G401 (cell line): ENCODE measurements around the gene NFYC. TPM values are rescaled to one million over a fixed set of nuclear protein-coding genes. Genes with fewer than 3 reads are reported as not detected.

ENCODE experiments used
- DNase-seq: peaks from one replicate; pipeline ENCODE4 v3.0.0-alpha.2; 2015; ENCODE audit warnings: low spot score
- in situ Hi-C: cut with HindIII; loops from 2 replicates; pipeline ENCODE4 v1.10.0; 2016; ENCODE audit warnings: low sequenced_read_pairs, mixed read lengths
- total RNA-seq: library from RNA; depleted of rRNA; stranded (reverse); fragments of >200 nt; shearing (Covaris generic); gene quantifications from 2 replicates; pipeline ENCODE4 v1.2.3, GENCODE V29; 2014

The NFYC gene
- total RNA-seq, 1 experiment from 2014 or later: 76.7 TPM

DNA sequence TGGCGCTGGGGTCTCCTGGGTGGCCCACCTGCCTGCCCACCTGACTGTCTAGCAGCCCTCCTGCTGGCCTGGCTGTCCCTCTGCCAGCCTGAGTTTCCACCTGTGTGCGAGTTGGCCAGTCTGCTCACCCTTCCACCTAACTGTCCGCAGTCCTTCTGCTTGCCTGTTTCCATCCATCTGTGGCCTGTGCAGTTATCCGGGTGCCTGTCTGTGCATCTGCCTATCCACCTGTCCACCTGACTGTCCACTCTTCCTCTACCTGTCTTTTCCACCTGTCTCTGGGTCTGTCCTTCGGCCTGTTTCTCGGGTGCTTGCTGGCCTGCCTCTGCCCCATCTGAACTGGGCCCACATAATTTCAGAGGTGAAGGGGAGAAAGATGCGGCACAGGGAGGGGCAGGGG, 93.9 kb downstream of the NFYC start:
- in situ Hi-C loops: loop anchor here (10.0 kb wide), 1 partner anchor 159 kb away; no protein-coding TSS in a partner anchor

DNA sequence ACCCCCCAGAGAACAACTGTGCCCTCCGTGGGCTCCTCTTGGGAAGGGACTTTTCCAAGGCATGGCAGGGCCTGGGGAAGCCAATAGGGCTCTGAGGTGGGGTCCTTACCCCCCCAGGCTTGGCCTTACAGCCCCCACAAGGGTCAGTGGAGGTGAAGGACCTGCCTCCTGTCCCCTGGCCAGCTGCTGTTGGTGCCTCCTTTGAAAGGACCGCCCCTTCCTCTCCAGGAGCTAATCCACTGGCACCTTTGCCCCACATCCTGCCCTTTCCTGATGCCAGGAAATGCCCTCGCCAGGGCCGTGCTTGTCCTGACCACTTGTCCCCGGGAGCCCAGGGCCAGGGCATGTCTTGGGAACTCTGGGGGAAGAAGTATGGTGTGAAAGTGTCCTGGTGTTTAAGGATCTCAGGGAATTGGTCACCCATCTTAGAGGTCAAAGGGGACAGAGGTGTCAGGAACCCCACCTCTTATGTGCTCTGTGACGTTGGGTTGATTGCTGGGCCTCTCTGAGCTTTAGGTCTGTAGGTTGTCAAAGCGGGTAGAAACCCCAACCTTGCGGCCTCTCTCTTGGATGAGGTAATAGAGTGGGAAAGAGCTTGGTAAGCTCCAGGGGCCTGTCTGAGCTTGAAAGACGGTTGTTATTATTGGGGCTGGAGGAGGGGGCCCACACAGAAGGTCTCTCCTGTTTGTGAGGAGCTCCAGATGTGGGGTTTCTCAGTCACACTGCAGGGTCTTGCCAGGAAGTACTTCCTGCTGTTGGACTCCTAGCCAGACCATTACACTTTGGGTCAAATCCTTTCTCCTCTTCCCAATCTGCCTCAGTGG, 94.9 kb downstream of the NFYC start:
- in situ Hi-C loops: loop anchor here (10.0 kb wide), 1 partner anchor 158 kb away; no protein-coding TSS in a partner anchor
- DNase-seq: no peak

More for the DNA sequence above, 93.9 kb downstream of the NFYC start:
- DNase-seq: peak; percentile 61

DNA sequence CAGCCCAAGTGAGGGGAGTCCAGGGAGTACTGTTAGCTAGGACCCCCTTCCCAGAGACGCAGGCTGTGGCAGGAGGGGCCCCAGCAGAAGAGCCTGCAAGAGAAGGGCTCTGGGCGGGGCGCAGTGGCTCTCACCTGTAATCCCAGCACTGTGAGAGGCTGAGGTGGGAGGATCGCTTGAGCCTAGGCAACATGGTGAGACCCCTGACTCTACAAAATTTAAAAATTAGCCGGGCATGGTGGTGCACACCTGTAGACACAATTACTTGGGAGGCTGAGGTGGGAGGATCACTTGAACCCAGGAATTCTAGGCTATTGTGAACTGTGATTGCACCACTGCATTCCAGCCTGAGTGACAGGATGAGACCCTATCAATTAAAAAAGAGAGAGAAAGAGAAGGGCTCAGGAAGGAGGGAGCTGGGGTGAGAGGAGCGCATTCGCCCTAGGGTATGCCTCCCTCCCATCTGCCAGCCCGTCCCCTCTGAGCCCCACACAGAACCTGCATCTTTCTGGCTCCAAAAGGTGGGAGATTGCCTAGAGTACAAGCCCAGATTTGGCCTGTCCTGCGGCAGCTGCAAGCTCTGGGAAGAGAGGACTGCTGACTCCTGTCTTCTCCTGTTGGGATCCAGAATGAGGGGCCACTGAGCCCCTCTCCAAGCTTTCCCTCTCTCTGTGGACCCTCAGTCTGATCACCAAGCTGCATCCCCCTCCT, 95.6 kb downstream of the NFYC start:
- in situ Hi-C loops: loop anchor here (10.0 kb wide), 1 partner anchor 158 kb away; no protein-coding TSS in a partner anchor
- no peak for DNase-seq

DNA sequence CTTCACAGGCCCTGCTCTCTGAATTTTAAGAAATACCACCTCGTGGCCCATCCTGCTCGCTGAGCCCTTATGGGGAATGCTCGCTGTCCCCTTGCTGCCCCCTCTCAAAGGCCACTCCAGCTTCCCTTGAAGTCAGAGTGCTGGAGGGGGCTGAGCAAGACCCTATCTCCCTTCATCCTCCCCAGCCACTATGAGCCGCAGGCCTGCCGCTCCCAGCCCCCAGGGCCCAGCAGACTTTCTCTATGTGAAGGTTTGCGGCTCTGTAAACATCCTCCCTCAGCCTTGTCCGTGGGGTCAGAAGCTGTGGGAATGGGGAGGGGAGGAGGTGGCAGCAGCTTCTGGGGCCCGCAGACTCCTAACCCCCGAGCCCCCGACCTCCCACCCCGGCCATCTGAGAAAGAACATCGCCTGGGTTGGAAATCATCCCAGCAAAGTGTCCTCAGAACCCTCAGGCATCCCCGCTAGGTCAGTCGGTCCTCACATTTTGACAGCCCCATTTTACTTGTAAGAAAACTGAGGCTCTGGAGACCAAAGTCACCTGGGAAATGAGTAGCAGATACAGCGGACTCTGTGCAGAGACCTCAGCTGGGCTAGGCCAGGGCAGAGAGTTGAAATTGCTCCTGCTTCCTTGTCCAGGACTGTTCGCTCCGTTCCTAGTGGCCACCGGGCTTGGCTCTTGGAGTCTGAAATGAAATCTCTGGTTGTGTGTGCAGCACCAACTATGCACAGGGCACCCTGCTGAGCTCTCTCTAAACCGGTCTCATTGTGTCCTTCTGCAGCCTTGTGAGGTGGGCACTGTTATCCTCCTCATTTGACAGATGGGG, 96.4 kb downstream of the NFYC start:
- in situ Hi-C loops: loop anchor here (10.0 kb wide), 1 partner anchor 157 kb away; no protein-coding TSS in a partner anchor
- no peak for DNase-seq

DNA sequence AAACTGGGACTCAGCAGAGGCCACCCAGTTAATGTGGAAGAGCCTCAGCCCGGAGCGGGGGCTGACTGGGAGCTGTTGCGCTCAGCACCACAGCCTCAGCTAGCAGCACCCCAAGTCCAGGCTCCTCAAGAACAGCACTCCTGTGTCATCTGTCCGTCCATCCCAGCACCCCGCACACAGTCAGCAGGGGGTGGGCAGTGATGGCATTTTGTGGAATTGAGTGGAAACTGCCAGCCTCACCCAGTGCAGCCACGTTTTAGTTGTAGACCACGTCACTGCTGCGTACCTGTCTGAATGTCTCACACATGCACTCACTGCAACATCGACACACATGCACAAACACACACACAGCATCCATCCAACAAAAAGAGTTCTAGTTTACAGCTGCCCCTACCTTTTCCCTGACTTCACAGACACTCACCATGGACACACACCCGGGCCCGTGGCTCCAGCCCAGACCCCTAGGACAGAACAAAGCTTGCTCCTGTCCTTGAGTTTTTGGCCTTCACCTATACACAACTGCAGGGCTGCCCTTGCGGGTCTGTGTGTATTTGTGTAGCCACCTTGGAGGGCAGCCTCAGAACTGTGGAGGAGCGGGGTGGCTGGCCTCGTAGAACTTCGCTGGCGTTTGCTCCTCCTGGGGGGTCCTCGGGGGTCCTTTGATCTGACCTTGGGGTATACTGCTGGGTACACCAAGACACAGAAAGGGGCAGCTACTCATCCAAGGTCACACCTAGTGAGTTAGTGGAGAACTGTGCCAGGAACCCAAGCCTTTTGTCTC, 97.2 kb downstream of the NFYC start:
- no peak for DNase-seq
- in situ Hi-C loops: loop anchor here (10.0 kb wide), 1 partner anchor 156 kb away; no protein-coding TSS in a partner anchor

GRCh38 chr1:40789342-40789598, 97.8 kb downstream of the NFYC start:
- DNase-seq: no peak
- in situ Hi-C loops: loop anchor here (10.0 kb wide), 1 partner anchor 156 kb away; no protein-coding TSS in a partner anchor

DNA sequence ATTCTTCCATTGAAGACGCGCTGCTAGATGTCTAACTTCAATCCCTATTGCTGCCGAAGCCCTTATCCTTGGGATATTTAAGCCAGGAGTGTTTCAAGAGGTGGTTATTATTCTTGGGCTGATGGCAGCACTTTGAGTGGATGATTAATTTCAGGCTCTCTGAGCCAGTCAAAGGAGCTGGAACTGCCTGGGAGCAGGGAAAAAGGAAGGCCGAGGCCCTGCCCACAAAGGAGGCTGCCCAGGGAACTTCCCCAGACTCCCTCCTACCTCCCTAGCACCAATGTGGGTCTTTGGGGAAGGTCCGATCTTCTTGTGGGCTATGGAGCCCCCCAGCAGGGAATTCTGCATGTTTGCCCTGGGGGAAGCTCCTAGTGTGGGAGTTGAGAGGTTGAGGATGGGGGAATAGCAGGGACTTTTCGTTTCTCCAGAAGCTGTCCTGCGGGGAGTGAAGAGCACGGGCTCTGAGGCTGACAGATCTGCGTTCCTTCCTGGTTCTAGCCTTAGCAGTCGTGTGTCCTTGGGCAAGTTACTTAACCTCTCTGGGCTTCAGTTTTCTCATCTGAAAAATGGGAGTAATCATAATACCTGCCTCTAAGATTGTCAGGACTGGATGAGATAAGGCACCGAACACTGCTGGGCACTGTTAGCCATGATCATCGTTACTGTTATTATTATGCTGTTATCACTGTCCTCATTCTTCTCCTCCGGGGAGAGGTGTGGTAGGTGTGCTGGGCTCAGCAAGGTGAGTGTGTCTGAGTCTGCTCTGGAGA, 98.3 kb downstream of the NFYC start:
- in situ Hi-C loops: loop anchor here (10.0 kb wide), 1 partner anchor 155 kb away; no protein-coding TSS in a partner anchor
- no peak for DNase-seq

DNA sequence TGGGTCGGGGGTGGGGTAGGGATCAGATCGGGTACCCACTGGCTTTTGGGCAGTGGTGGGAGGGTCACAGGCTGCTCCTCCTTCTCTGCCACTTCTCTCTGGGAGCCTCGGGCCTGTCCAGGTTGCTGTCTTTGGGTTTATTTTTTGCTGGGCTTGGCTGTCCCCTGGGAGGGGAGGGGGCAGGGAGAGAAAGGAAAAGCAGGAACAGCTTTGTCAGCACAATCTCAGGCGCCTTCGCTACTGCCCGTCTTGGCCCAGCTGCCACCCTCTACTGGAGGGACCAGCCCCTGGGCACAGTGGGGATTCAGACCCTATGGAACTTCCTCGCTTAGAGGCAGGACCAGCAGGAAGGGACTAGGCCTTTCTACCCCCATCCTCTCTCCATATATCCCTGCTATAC, 100.5 kb downstream of the NFYC start:
- in situ Hi-C loops: no loop called here
- DNase-seq: no peak

DNA sequence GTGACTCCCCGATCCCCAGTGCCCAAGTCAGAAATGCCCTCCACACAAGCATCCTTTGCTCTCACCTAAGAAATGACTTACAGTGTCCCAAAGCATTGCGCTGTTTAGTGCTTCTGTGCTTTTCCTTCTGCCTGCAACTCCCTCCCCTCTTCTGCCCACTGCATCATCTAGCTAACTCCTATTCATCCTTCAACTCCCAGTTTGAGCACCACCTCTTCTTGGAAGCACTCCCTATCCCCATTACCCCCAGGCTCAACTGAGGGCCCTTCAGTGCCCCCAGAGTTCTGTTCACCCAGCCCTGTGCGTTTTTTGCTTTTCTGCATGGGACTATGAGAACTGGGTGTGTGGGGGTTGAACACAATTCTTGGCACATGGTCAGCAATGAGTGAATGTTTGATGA, 102.1 kb downstream of the NFYC start:
- in situ Hi-C loops: no loop called here
- no peak for DNase-seq

DNA sequence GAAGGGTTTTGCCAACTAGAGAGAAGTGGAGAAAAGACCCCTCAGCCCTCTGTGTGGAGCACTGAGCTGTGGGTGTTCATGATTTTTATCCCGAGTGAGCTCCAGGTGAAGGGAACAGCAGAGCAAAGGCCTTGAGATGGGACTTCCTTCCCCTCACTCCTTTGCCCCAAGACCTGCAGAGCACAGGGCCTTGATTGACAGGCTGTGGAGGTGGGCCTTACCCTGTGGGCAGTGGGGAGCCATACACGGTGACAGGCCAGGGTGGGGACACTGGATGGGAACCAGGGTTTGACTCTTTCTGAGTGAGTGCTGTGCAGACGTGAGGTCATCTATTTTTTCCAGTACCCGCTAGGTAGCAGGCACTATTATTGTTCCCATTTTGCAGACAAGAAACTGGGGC, 102.5 kb downstream of the NFYC start:
- no peak for DNase-seq
- in situ Hi-C loops: no loop called here

- in situ Hi-C loops: no loop called here
- no peak for DNase-seq
Observed at GRCh38 chr1:40794974-40795715, 103.6 kb downstream of the NFYC start.

DNA sequence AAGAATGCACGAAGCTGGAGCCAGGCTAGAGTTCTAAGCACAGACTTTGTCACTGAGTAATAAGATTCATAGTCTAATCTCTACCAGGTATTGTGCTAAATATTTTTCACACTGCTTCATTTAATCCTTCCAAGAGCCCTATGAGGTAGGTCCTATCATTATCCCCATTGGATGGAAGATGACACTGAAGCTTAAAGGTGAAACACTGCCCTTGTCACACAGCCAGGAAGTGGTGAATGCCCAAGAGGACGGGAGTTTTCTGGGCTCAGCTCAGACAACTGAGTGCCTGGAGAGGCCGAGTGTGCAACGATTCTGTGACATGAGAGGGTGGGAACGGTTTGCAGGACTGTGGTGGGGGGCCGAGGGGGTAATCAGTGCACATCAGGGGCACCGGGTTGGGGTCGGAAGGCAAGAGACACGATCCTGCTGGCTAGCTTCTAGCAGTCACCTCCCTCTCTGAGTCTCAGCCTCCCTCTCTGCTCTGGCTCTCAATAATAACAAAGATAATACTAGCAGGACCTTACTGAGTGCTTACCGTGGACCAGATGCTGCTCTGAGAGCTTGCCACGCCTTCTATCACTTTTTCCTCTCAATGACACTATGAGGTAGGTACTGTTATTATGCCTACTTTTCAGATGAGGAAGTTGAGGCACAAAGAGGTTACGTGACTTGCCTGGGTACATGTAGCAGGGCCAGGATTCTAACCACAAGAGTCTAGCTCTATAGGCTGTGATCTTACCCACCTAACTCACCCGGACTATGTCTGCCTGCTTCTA, 104.5 kb downstream of the NFYC start:
- in situ Hi-C loops: no loop called here
- DNase-seq: no peak

DNA sequence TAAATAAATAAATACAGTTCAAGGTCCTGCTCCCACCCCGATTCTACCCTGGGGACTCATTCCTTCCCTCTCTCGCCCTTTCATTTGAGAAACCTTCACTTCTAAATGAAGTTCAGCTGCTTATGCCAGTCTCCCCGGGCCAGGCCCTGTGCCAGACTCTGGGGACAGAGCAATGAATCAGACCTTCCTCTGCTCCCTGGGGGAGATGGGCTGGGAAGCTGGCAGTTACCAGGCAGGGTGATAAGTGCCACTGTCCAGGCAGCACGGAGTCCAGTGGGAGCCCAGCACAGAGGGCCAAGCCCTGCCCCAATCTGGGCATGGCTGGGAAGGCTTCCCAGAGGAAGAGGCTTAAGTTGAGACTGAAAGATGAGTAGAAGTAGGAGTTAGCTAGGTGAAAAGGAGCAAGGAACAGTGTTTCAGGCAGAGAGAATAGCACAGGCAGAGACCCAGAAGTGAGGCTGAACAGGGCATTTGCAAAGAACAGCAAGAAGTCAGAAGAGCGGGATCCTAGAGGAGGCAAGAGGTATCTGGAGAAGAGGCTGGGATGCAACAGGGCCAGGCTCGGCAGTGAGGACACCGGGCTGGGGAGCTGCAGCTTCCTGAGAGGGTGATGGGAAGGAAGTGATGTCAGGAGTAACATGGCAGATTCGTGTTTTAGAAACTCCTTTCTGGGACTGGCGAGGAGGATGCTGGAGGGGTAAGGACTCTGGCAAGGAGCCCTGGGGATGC, 105.6 kb downstream of the NFYC start:
- DNase-seq: no peak
- in situ Hi-C loops: no loop called here

- in situ Hi-C loops: no loop called here
- no peak for DNase-seq
Observed at GRCh38 chr1:40797668-40798010, 106.1 kb downstream of the NFYC start.

DNA sequence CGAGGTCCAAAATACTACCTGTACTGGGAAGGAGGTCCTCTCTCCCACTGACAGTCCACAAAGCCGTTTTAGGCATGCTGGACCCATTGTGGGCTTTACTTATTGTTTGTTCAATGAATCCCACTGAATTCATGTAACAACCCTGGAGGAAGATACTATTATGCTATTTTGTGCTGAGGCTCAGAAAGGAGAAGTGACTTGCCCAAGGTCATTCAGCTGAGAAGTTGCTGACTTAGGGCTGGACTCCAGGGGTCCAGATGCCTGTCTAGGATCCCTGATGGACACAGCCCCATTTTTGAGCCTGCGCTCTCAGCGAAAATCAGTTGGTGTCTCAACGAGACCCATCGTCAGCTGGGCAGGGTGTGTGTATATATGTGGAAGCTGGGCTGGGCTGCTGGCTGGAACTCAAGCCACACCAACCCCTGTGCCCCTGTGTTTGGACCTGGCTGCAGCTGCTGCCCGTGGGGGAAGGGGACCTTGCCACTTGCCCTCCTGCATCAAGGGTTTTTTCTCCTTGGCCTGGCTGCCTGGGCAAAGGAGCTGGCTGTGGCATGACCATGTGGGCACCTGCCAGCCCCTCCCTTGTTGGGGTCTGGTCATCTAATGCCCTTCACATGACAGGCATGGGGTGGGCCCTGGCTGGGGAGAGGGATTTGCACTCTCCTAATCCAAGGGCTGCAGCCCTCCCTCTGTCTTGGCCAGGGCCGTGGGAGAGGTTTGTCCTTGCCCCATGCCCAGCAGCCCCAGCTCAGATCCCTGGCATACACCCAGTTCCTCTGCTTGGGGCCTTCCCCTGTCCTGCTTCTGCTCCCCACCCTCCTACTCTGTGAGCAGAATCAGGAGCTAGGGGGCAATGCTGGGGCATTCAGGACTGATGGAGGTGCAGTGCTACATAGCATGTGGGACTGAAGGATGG, 107.1 kb downstream of the NFYC start:
- no peak for DNase-seq
- in situ Hi-C loops: no loop called here
